NOMO-1 treated with dmso at 0.1 percent for 144 hours (cell line): ENCODE results near the gene SIRT3.
"Not testable (repeated sequence)": the region's sequence is repeated elsewhere in the genome, so short reads cannot be mapped to it uniquely, and the experiment has no call there.

Experiments
- DNase-seq: peaks from one replicate; lab custom pipeline; 2025; ENCODE audit not compliant: unreplicated experiment; lab: John Stamatoyannopoulos, UW

The SIRT3 gene

DNA sequence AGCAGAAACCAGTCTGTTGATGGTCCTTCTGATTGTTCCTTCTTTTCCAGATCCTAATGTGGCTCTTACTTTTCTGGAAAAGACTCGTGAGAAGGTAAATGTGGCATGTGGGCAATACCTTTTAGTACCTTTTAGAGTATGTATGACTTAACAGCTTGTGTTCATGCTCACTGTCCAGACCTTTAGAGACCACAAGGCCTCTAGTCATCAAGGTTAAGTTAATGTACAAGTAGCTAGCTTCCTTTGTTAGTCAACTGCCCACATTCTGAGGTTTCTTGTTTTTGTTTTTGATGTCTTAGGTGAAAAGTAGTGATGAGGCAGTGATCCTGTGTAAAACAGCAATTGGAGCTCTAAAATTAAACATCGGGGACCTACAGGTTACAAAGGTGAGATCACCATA is 8.2 kb upstream of the SIRT3 start:
- DNase-seq, result no peak

DNA sequence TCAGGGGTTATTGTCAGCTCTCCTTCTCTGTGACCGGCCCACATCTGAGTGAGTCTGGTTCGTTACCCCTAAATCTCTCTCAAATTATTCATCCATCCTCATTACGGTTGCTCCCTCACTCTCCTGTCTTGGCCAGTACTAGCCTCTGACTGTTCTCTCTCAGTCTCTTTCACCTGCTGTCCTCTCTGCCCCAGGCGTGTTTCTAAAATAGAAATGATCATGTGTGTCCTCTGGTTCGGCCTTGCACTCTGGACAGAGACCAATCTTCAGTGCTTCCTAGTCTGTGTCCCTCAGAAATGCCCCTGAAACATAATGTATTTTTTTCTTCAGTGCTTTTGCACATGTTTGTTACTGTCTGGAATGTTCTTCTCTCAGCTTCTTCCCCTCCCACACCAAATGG is 5.5 kb upstream of the SIRT3 start:
- no peak for DNase-seq

DNA sequence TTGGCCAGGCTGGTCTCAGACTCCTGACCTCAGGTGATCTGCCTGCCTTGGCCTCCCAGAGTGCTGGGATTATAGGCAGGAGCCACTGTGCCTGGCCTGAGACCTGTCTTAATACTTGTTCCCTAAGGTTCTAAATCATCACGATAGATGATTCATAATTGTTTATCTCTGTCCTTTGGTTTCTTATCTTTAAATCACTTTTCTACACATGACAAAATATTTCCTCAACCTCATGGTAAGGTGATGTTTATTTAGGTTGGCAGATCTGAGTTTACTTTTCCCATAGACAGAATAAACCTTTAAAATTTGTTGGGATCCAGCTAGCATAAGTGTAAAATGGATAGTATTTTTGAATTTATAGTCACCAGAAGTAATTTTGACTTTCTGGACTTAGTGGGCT is 4.2 kb upstream of the SIRT3 start:
- no peak for DNase-seq

DNA sequence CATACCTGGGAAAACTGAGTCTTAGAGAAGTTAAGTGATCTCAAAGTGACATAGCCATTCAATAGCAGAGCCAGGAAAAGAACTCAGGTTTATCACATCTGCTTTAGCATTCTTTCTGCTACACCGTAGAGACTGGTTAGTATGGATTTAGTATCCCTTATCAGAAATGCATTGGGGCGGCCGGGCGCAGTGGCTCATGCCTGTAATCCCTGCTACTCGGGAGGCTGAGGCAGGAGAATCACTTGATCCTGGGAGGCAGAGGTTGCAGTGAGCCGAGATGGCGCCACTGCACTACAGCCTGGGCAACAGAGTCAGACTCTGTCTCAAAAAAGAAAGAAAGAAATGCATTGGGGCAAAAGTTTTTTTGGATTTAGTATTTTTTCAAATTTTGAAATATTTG is 2.2 kb upstream of the SIRT3 start:
- not testable (repeated sequence) for DNase-seq

DNA sequence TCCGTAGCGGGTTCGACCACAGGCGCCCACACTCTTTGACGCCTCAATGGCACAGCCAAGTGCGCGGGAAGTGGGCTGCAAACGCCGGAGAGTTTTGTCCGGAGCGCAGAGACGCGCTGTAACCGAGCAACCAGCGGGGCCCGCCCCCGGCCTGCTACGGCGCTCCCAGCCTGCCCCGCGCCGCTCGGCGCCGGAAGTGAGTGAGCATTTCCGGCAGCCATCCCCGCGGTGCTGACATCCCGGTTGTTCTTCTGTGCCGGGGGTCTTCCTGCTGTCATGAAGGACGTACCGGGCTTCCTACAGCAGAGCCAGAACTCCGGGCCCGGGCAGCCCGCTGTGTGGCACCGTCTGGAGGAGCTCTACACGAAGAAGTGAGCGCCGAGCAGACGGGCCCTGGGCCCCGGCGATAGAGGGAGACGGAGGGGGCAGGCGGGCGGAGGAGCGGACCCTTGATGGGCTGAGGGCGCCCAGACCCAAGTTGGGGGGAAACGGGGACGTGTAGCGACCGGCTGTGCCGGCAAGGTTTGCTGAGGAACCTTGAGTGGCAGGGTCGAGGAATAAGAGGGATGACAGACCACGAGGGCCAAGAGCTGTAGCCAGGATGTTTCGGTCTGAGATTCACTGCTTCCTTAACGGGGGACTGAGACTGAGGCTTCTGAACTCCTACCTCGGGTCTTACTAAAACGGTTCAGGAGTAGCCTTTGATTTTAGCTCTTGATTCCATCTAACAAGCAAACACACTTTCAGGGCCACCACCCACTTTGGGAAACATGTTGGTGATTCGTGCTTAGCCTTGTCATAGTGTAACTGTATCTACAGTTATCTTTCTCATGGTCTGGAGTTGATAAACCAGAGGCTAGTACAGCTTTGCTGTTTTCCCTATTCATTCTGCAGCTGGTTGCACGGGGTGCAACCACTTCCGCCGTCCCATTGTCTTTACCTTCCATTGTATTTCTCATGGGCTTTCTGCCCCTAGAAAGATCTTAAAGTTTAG is 929 bp upstream of the SIRT3 start, which contains the start of gene PSMD13:
Gene PSMD13 (plus strand): TSS at position 203 of the 994 bp plus-strand sequence. CDS start 74 bp downstream, at position 277.
- DNase-seq, result peak; percentile 76

DNA sequence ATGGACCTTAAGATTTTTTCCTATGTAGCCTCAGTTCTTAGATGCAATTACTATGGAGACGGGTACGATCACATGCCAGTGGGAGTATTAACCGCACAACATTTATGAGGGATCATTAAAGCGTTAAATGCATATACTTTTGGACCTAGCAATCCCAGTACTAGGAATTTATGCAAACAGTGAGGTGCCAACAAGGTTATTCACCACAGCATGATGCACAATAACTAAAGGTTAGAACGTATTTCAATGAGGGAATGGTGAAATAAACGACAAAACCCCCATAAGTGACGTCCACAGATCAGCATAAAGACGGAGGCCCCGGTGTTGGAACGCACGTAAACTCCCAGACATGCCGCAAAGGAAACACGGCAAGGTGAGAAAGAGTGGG is 539 bp downstream of the SIRT3 start:
- no peak for DNase-seq

DNA sequence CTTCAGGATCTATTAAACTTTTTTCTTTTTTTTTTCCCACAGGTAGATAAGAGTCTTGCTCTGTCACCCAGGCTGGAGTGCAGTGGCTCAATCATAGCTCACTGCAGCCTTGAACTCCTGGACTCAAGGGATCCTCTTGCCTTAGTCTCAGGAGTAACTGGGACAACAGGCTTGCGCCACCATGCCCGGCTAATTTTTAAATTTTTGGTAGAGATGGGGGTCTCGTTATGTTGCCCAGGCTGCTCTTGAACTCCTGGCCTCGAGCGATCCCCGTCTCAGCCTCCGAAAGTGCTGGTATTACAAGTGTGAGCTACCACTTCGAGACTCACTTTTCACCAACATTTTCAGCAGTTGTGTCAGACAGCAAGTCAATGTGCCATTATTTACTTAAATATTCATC is 962 bp downstream of the SIRT3 start:
- no peak for DNase-seq

DNA sequence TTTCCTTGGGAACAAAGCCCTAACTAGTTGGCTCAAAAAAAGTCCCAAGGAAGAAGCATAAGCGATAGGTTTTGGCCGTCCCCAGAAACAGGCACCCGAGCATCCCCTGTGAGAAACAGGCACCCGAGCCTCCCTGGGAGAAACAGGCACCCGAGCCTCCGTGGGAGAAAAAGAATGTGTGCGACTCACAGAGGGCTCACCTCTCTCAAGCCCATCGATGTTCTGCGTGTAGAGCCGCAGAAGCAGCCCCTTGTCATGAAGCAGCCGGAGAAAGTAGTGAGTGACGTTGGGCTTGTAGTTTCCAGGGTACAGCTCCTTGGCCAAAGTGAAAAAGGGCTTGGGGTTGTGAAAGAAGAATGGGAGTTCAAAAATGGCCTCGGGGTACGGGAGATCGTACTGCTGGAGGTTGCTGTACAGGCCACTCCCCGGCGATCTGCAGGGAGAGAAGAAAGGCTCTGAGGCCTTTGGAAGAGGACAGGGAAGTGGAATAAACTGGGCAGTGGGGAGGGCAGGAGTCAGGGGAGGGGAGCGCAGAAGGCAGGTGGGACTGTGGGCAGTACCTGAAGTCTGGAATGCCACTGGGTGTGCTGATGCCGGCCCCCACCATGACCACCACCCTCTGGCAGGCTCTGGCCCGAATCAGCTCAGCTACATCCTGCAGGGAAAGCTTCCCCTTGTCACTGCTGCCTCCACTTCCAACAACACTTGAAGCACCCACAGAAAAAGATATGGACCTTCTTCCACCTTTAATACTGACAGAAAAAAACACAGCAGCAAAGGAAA is 3.2 kb downstream of the SIRT3 start:
- DNase-seq, result no peak

DNA sequence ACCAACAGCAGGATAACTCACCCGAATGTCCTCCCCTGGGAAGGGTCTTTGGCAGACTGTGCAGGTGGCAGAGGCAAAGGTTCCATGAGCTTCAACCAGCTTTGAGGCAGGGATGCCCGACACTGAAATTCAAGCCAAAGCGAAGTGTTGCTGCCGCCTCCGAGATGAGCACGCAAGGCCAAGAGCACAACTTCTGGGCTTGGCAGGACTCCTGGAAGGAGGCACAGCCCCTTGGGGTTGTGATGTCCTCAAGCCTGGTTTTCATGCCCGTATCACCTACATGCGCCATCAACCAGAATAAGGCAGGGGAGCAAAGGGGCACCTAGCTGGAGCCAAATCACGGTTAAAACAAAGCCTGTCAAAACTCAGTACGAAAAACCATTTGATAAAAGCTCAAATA is 5.7 kb downstream of the SIRT3 start:
- DNase-seq, result no peak

DNA sequence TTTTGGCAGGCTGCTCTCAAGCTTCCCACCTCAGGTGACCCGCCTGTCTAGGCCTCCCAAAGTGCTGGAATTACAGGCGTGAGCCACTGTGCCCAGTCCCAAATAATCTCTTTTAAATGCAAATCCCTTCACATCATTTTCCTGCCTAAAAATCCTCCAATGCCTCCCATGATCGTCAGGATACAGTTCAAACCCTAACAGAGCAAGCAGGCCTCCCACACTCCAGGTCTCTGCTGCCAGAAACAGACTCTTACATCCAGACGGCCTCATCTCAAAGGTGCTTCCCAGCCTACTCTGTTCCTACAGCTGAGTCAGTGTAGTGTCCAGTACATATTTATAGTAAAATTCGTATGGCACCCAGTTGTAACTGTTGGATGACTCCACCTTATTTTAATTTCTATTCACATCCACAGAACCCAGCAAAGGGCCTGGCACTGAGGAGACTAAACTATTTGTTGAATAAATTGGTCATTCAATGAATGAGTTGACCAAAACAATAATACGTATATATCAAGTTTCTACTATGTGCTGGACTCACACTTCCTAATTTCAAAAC is 8.2 kb downstream of the SIRT3 start:
- DNase-seq, result no peak

DNA sequence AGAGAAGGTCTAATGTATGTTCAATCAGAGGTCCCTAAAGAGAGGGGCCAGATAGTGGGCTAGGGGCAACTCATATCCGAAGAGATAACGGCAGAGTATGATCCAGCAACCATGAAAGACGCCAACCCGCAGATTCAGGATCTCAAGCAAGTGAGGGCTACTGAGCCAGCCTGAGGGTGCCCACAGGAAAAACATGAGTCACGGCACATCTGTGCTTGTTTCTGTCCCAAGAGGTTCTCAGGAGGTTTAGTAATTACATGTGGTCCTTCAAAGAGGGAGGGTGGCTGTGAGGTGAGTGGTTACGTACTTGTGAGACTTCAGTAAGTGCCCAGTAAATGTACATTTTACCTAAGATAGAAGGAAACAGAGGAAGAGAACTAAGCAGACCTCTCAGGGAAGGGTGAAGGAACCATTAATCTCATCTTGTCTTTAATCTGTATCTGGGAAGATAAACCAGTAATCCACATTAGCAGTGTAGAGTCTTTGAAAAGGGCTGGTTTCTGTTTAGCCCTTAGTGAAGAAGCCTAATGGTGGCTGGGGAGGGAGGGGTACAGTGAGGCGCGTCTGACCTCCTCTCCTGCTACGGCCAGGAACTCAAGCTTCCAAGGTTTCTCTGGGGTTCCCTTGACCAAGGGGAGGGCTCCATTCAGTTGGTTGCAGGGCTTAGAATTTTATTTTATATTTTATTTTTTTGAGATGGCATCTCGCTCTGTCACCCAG is 10.2 kb downstream of the SIRT3 start:
- DNase-seq, result no peak

DNA sequence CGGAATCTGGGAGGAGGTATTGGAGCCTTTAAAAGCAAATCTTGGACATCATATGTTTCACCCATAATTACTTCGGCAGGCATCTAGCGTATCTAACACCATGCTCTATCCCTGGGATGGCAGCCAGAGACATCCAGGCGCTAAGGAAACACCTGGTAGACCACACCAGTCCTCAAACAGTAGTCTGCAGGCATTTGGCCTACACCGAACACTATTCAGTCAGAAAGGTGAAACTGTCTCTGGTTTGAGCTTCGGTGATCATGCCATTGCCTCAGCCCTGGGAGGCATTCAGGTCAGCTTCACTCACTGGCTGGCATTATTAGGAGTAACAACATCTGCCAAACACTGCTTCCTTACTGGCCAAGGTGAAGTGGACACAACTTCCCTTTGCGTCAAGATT is 11.7 kb downstream of the SIRT3 start:
- no peak for DNase-seq

DNA sequence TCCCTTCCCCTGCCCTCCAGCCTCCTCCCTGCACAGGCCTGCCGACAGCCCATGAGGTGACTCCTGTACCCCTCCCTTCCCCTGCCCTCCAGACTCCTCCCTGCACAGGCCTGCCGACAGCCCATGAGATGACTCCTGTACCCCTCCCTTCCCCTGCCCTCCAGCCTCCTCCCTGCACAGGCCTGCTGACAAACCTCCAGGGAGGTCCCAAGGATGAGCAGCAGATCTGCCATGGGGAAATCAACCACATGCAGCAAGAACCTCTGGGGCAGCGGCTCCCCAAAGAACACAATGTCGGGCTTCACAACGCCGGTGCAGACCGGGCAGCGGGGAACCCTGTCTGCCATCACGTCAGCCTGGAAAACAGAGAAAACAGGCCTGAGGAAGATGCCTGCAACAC is 12.3 kb downstream of the SIRT3 start:
- DNase-seq, result no peak

DNA sequence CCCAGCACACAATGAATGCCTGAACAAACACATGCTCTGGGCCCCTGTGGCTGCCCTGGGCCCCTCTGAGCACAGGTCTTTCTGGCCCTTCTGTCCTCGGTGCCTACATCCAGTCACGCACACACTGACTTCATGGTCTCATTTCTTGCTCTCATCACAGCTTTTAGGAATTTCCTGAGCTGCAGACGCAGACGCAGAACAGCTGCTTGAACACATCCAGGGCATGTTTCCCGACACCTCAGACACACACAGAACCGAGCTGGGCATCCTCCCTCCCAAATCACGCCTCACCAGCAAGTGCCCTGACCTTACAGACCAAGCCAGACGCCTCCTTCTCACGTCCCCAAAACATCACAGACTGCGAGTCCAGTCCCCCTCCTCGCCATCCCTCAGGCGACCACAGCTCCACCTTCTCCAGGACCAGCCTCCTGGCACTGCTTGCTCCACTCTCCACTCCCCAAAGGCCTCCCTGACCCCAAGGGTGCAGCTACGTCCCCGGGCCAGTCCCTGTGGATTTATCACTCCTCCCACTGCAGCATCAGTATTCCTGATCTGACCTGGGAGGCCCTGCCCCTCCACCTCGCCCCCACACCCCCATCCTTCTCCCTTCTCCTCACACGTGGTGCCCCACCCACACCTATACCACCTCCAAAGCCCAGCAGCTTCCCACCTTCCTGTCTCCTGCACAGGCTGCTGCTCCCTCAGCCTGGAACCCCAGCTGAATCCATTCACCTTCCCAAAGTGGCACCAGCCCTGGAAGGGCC is 12.9 kb downstream of the SIRT3 start:
- no peak for DNase-seq

DNA sequence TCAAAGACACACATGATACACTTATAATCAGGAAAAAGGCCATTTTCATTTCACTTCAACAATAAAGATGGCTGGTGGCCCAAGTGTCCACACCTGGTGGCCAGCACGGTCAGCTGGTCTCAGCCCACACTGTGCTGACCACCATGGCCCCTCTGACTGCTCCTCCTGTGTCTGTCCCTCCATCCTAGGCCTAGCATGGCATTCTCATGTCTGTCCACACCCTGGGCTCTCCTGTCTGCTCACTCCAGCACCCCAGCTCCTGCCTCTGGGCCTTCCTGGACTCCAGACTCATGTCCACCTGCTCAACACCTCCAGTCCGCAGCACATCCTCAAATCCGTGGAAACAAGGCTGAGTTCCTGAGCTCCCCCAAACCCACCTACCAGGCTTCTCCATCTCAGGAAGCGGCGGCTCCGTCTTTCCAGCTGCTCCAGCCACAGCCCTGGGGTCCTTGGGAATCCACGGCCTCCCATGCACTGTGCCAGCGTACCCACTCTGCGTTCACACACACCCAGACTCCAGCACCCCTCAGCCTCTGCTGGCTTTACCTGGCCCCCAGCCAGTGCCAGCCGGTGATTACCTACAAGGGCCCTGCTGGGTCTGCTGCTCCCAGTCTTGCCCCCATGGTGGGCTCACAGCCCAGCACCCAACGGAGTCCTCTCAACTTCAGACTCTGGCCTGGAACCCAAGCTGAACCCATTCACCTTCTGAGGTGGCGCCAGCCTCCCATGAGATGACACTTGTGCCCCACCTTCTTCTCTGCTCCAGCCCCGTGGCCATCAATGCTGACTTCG is 13.9 kb downstream of the SIRT3 start:
- no peak for DNase-seq

DNA sequence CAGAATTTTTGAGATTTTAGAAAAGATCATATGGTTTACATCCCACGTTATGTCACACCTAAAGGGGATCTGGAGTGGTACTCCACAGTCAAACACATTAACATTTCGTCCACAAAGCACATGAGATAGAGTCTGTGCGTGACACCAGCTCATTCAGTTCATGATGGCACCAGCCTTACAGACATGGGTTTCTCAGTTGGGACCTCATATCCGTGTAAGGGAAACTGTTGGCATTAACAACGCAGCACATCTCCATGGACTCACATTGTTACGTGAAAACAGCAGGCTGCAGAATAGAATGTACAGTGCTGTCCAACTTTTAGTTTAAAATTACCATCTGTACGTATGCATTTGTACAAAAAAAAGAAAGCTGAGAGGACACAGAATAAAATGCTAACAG is 14.6 kb downstream of the SIRT3 start:
- DNase-seq, result no peak

DNA sequence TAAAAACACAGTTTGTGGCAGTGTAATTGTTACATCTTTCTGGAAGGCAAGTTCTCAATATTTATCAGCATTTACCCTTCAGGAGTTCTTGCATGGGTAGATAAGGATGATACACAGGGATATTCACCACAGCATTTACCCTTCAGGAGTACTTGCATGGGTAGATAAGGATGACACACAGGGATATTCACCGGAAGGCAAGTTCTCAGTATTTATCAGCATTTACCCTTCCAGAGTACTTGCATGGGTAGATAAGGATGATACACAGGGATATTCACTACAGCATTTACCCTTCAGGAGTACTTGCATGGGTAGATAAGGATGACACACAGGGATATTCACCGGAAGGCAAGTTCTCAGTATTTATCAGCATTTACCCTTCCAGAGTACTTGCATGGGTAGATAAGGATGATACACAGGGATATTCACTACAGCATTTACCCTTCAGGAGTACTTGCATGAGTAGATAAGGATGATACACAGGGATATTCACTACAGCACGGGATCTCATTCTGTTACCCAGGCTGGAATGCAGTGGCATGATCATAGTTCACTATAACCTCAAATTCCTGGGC is 15.4 kb downstream of the SIRT3 start:
- not testable (repeated sequence) for DNase-seq

DNA sequence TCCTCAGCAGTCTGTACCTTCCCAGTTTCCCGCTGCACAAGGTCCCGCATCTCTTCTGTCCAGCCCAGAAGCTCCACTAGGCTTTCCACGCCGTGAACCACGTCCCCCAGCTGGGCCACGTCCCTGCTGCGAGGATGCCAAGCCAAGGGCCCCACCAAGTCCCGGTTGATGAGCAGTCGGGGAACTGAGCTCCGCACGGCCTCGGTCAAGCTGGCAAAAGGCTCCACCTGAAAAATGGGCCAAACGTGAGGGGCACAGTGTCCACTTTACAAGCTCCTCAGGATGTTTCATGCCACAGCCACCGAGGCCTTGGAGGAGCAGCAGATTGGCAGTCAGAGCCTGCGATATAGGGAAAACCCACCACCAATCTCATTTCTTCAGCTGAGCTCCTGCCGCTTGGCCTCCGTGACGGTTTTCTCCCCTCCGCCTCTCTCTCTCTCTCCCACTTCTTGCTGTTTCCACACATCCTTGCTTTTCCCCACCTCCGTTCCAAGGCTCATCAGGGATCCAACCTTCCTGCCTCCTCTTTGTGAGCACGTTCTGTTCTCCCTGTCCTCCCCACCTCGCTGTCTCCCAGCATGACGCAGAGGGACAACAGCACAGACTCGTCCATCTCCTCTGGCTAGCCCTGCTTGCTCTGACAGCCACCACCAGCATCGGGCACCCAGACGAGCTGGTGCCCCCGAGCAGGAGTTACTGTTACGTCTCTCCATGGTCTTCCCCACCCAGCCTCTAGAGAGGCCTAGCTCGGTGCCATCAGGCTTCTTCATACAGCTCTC is 17.1 kb downstream of the SIRT3 start:
- no peak for DNase-seq
